ENCODE measurements around the gene ATP10A.
A peak's percentile ranks its signal among the peaks of the same experiment; 100 is the strongest.

Gene ATP10A

GRCh38 chr15:25863111-25863967 lies at the start of gene ATP10A:
Gene ATP10A, minus strand, starts transcription at chr15:25863327. Its CDS starts 231 bp downstream, at chr15:25863096.
- TF ChIP-seq, protein P1, sequence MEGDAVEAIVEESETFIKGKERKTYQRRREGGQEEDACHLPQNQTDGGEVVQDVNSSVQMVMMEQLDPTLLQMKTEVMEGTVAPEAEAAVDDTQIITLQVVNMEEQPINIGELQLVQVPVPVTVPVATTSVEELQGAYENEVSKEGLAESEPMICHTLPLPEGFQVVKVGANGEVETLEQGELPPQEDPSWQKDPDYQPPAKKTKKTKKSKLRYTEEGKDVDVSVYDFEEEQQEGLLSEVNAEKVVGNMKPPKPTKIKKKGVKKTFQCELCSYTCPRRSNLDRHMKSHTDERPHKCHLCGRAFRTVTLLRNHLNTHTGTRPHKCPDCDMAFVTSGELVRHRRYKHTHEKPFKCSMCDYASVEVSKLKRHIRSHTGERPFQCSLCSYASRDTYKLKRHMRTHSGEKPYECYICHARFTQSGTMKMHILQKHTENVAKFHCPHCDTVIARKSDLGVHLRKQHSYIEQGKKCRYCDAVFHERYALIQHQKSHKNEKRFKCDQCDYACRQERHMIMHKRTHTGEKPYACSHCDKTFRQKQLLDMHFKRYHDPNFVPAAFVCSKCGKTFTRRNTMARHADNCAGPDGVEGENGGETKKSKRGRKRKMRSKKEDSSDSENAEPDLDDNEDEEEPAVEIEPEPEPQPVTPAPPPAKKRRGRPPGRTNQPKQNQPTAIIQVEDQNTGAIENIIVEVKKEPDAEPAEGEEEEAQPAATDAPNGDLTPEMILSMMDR (IDR thresholded peaks at IDR 0.05; ENCODE audit: low read depth, low read length) = no peak; the same call in 1 of the 2 replicates
- DNase-seq (ENCODE audit: extremely low read depth, low read depth) = no peak

DNA sequence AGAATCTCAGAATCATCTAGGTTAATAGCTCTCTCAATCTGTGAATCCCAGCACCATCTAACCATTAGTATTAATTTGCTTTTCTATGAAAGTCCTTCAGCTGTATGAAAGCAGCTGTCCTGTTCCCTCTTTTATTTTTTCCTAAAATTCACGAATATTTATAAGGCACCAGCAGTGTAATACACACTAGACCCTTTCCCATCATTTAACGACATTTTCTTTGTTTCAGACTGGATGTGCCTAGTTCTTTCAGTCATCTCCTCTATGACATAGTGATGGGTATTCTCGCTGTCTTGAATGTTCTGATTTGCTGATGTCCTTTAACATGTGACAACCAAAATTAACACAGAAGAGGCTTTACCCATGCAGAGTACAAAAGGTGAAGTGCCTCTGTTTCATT lies 48.9 kb upstream of the ATP10A start:
- TF ChIP-seq, protein P1 (IDR thresholded peaks at IDR 0.05; ENCODE audit: low read depth, low read length) = no peak

DNA sequence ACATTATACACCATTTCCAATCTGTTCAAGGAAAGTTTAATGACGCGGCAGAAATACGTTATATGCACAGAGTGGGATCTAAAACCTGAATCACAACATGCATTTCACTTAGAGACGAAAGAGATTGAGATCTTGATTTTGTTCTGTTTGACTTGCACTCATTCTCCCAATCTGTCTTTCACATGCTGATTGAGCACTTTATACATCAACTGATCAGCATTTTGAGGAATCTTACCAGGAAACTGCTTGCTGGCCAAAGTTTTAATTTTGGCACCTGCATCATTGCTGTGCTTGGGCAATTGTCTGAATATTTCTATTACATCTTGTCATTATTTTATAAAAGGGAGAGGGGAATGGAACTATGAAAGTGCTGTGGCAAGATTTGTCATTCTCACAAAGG lies 47.7 kb upstream of the ATP10A start:
- TF ChIP-seq, protein P1 (IDR thresholded peaks at IDR 0.05; ENCODE audit: low read depth, low read length) = no peak
- DNase-seq (ENCODE audit: extremely low read depth, low read depth) = no peak

More for the DNA sequence above, 48.9 kb upstream of the ATP10A start:
- no peak for DNase-seq (ENCODE audit: extremely low read depth, low read depth)

DNA sequence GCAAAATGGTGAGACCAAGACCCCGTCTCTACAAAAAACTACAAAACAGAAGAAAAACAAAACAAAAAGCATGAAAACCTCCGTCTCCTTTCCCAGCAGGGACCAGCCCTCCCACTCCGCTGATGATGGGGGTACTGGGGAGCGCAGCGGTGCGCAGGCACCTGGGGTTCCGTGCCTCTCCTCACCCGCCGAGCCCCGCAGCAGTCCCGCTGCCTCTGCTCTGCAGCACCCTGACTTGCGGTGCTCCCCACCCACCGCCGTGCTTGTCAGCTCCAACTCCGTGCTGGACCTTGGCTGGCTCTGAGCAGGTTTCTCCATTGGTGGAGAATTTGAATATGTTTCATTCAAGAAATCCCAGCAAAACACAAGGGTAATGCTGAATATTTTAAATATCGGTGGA lies 46.7 kb upstream of the ATP10A start:
- DNase-seq (ENCODE audit: extremely low read depth, low read depth) = no peak
- TF ChIP-seq, protein P1 (IDR thresholded peaks at IDR 0.05; ENCODE audit: low read depth, low read length) = no peak

- TF ChIP-seq, protein P1 (IDR thresholded peaks at IDR 0.05; ENCODE audit: low read depth, low read length) = no peak
- DNase-seq (ENCODE audit: extremely low read depth, low read depth) = no peak
Observed at GRCh38 chr15:25909325-25909724, 46.2 kb upstream of the ATP10A start.

GRCh38 chr15:25905140-25905539 lies 42.0 kb upstream of the ATP10A start:
- peak; percentile 55 for DNase-seq (ENCODE audit: extremely low read depth, low read depth)
- TF ChIP-seq, protein P1 (IDR thresholded peaks at IDR 0.05; ENCODE audit: low read depth, low read length) = no peak

DNA sequence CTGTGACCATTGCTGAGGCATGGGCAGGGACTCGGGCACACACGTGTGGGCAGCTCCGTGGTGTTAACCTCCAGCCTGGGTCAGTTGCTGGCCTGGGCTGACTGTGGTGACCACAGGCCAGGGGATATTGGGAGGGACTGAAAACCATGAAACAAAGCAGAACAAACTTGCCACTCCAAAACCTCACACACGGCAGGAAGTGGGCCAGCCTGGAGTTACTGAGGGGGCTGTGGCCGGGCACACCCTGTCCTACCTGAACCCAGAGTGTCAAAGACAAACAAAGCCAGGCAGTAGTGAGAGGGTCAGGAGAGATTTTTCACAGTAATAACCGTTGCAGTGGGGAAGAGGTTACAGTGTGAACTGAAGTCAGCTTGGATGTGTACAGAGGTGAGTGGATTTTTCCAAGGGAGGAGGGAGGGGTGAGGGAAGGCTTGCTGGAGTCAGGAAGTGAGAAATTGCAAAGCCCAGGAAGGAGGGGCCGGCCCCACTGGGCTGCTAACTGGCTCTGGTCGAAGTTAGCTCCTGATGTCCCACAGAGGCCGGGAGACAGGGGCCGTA lies 40.0 kb upstream of the ATP10A start:
- TF ChIP-seq, protein P1 (IDR thresholded peaks at IDR 0.05; ENCODE audit: low read depth, low read length) = no peak
- DNase-seq (ENCODE audit: extremely low read depth, low read depth) = no peak
